GM06990 (cell line): ENCODE data around the gene CFAP46.
"Not testable (repeated sequence)": the region's sequence is repeated elsewhere in the genome, so short reads cannot be mapped to it uniquely, and the experiment has no call there.

Source experiments
- DNase-seq: peaks from one replicate; pipeline ENCODE4 v3.0.0-alpha.2; 2011; ENCODE audit not compliant: insufficient read length; ENCODE audit errors: extremely low read depth
- H3K27me3 ChIP-seq: replicated peaks from 2 replicates; pipeline ENCODE4 v1.6.0; 2011; ENCODE audit warnings: low read length; ENCODE audit not compliant: control insufficient read depth, insufficient read depth
- H3K36me3 ChIP-seq: 2 replicates; pipeline ENCODE4 v1.5.1; 2011; ENCODE audit warnings: low read length; ENCODE audit not compliant: control insufficient read depth, insufficient read depth
- H3K4me3 ChIP-seq: replicated peaks from 2 replicates; pipeline ENCODE4 v1.5.1; 2011; ENCODE audit warnings: low read depth, mild to moderate bottlenecking, control low read depth, low read length
- CTCF ChIP-seq: IDR thresholded peaks from 2 replicates; pipeline ENCODE4 v1.5.1; 2011; ENCODE audit warnings: low read length, control low read depth, mild to moderate bottlenecking, inconsistent platforms; ENCODE audit not compliant: insufficient read depth, poor library complexity, severe bottlenecking

Gene CFAP46

GRCh38 chr10:132967540-132967939 is 25.2 kb upstream of the CFAP46 start:
- TF ChIP-seq CTCF: no peak
- Histone ChIP-seq H3K36me3 (no peaks in the 10 kb centered on the region), H3K27me3 (no peaks in the 10 kb centered on the region; the same call in none of the 2 replicates), H3K4me3 (no peak overlapping the region)
- DNase-seq: no peak

- no peak for TF ChIP-seq CTCF
- DNase-seq: no peak
- Histone ChIP-seq H3K4me3 (no peak overlapping the region), H3K27me3 (no peaks in the 10 kb centered on the region; the same call in none of the 2 replicates), H3K36me3 (no peaks in the 10 kb centered on the region)
Measured at GRCh38 chr10:132965411-132966057, 23.2 kb upstream of the CFAP46 start.

- H3K27me3 ChIP-seq, H3K36me3 ChIP-seq, H3K4me3 ChIP-seq, DNase-seq: not testable (repeated sequence)
Measured at GRCh38 chr10:132964707-132965410, 22.5 kb upstream of the CFAP46 start.

- Histone ChIP-seq H3K27me3 (no peaks in the 10 kb centered on the region; the same call in none of the 2 replicates), H3K36me3 (no peaks in the 10 kb centered on the region), H3K4me3 (no peak overlapping the region)
- TF ChIP-seq CTCF: no peak
- no peak for DNase-seq
Measured at GRCh38 chr10:132964231-132964630, 21.9 kb upstream of the CFAP46 start.

GRCh38 chr10:132963430-132963960 is 21.1 kb upstream of the CFAP46 start:
- no peak for TF ChIP-seq CTCF
- no peaks in the 10 kb centered on the region for H3K36me3 ChIP-seq
- no peaks in the 10 kb centered on the region; the same call in none of the 2 replicates for H3K27me3 ChIP-seq
- no peak overlapping the region for H3K4me3 ChIP-seq
- DNase-seq: no peak
